Keratinocyte (primary cell): Measurements from ENCODE around the gene ERG.

Source experiments
- EZH2 ChIP-seq: IDR thresholded peaks from one replicate; pipeline ENCODE4 v1.6.1; 2012; ENCODE audit warnings: inconsistent platforms, mild to moderate bottlenecking, low read length, moderate library complexity
- TF ChIP-seq, protein P1 (sequence below), 3 experiments: IDR thresholded peaks in 1 of 3; conservative IDR thresholded peaks in 1 of 3; optimal IDR thresholded peaks in 1 of 3; 2 replicates in 2 of 3; 3 replicates in 1 of 3; pipeline versions ENCODE3 to v1.5.1; 2011; ENCODE audit warnings: low read length in 3 of 3, mild to moderate bottlenecking in 3 of 3, moderate library complexity in 2 of 3, control low read depth in 1 of 3, inconsistent platforms in 1 of 3; ENCODE audit not compliant: insufficient read depth in 2 of 3; ENCODE audit errors: extremely low read depth in 1 of 3

DNA sequence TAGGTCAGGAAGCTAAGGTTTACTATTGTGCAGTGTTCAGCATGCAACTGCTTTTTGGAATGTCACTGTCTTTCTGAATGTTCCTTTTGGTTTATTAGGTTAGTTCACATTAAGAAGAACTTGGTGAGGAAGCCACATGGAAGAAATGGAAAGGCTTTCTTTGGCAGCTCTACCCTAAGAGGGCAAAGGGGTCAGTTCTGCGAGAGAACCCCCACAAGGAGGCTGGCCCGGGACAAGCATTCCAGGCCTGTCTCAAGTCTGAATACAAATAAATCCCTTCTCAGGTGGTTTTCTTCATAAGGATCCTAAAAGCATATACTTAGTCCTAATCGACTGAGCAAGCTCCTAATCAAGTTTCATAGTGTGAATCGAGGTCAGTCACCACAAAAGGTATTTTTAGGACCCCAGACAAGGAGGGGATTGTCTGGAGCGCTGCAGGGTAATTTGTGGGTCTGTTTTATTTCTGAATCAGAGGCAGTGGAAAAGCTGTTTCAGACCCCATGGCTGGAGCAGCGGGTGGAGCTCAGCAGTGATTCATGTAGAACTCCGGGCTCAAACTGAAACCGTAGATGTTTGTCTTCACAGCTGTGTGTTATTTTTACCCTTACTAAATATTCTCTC is 63.3 kb downstream of the ERG start:
- TF ChIP-seq, protein P1, sequence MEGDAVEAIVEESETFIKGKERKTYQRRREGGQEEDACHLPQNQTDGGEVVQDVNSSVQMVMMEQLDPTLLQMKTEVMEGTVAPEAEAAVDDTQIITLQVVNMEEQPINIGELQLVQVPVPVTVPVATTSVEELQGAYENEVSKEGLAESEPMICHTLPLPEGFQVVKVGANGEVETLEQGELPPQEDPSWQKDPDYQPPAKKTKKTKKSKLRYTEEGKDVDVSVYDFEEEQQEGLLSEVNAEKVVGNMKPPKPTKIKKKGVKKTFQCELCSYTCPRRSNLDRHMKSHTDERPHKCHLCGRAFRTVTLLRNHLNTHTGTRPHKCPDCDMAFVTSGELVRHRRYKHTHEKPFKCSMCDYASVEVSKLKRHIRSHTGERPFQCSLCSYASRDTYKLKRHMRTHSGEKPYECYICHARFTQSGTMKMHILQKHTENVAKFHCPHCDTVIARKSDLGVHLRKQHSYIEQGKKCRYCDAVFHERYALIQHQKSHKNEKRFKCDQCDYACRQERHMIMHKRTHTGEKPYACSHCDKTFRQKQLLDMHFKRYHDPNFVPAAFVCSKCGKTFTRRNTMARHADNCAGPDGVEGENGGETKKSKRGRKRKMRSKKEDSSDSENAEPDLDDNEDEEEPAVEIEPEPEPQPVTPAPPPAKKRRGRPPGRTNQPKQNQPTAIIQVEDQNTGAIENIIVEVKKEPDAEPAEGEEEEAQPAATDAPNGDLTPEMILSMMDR (optimal IDR thresholded peaks at IDR 0.05 in 1 of 3, IDR thresholded peaks at IDR 0.05 in 1 of 3, conservative IDR thresholded peaks at IDR 0.05 in 1 of 3; ENCODE audit: extremely low read depth in 1 of 3, insufficient read depth in 2 of 3, low read length in 3 of 3) = no peak
- no peak for TF ChIP-seq EZH2
